ENCODE measurements around the gene MPG. TPM values are rescaled to one million over a fixed set of nuclear protein-coding genes. Genes with fewer than 3 reads are reported as not detected.
"Not testable (repeated sequence)": the region's sequence is repeated elsewhere in the genome, so short reads cannot be mapped to it uniquely, and the experiment has no call there.

Gene MPG
- polyA plus RNA-seq, 1 donor from 2014 or later = 70.9 TPM

- Histone ChIP-seq H2AFZ (ENCODE audit: low read depth, low read length) (no peak overlapping the region), H4K20me1 (ENCODE audit: insufficient read depth) (no peaks in the 10 kb centered on the region), H3K36me3 (ENCODE audit: insufficient read depth, low read length) (no peaks in the 10 kb centered on the region), H3K4me3 (ENCODE audit: low read length) (no peak overlapping the region), H3K4me2 (ENCODE audit: low read length) (no peak overlapping the region), H3K27ac (ENCODE audit: low read length) (no peak overlapping the region), H3K9me2 (ENCODE audit: insufficient read depth, low read length) (no peaks in the 10 kb centered on the region), H3K9me3 (ENCODE audit: low read length) (no peaks in the 10 kb centered on the region), H3F3A (ENCODE audit: insufficient read depth, low read length, poor library complexity, severe bottlenecking) (no peaks in the 10 kb centered on the region), H3K79me2 (replicated peaks; ENCODE audit: insufficient read depth, low read length) (no peaks in the 10 kb centered on the region), H3K9ac (ENCODE audit: low read length) (no peak overlapping the region), H3K27me3 (ENCODE audit: insufficient read depth, low read depth, low read length) (no peaks in the 10 kb centered on the region)
- TF ChIP-seq EZH2 (IDR thresholded peaks at IDR 0.05; ENCODE audit: borderline replicate concordance, insufficient read depth, low read length, poor library complexity, severe bottlenecking) (no peak), SMC3 (conservative IDR thresholded peaks at IDR 0.05; ENCODE audit: poor library complexity) (no peak)
These were observed 32.6 kb upstream of the MPG start for GRCh38 chr16:45454-45853.

GRCh38 chr16:46510-46909 lies 31.5 kb upstream of the MPG start:
- H3K27ac ChIP-seq (ENCODE audit: low read length); H3K4me3 ChIP-seq (ENCODE audit: low read length); H3K9me3 ChIP-seq (ENCODE audit: low read length); H4K20me1 ChIP-seq (ENCODE audit: insufficient read depth); H3K9me2 ChIP-seq (ENCODE audit: insufficient read depth, low read length); H3K27me3 ChIP-seq (ENCODE audit: insufficient read depth, low read depth, low read length); H3K9ac ChIP-seq (ENCODE audit: low read length); H2AFZ ChIP-seq (ENCODE audit: low read depth, low read length); H3F3A ChIP-seq (ENCODE audit: insufficient read depth, low read length, poor library complexity, severe bottlenecking); H3K4me2 ChIP-seq (ENCODE audit: low read length); H3K36me3 ChIP-seq (ENCODE audit: insufficient read depth, low read length); H3K79me2 ChIP-seq (replicated peaks; ENCODE audit: insufficient read depth, low read length): not testable (repeated sequence)

GRCh38 chr16:47234-47633 lies 30.8 kb upstream of the MPG start:
- H3K9ac ChIP-seq (ENCODE audit: low read length) = no peak overlapping the region
- H3F3A ChIP-seq (ENCODE audit: insufficient read depth, low read length, poor library complexity, severe bottlenecking) = no peaks in the 10 kb centered on the region
- no peak for TF ChIP-seq MXI1 (conservative IDR thresholded peaks at IDR 0.05; ENCODE audit: poor library complexity, severe bottlenecking)
- TF ChIP-seq RAD21 (conservative IDR thresholded peaks at IDR 0.05) = no peak
- TF ChIP-seq EP300 (conservative IDR thresholded peaks at IDR 0.05; ENCODE audit: poor library complexity, severe bottlenecking) = no peak
- no peak for TF ChIP-seq CTCF (IDR thresholded peaks at IDR 0.05; ENCODE audit: poor library complexity, severe bottlenecking)
- TF ChIP-seq TAF1 (IDR thresholded peaks at IDR 0.05; ENCODE audit: low read depth) = no peak
- no peak for TF ChIP-seq POLR2AphosphoS5 (IDR thresholded peaks at IDR 0.05)
- H3K27me3 ChIP-seq (ENCODE audit: insufficient read depth, low read depth, low read length) = no peaks in the 10 kb centered on the region
- no peak overlapping the region for H3K4me2 ChIP-seq (ENCODE audit: low read length)
- H2AFZ ChIP-seq (ENCODE audit: low read depth, low read length) = no peak overlapping the region
- no peak overlapping the region for H3K4me3 ChIP-seq (ENCODE audit: low read length)
- H3K36me3 ChIP-seq (ENCODE audit: insufficient read depth, low read length) = no peaks in the 10 kb centered on the region
- no peak overlapping the region for H3K27ac ChIP-seq (ENCODE audit: low read length)
- H4K20me1 ChIP-seq (ENCODE audit: insufficient read depth) = no peaks in the 10 kb centered on the region
- no peaks in the 10 kb centered on the region for H3K9me2 ChIP-seq (ENCODE audit: insufficient read depth, low read length)
- no peaks in the 10 kb centered on the region for H3K9me3 ChIP-seq (ENCODE audit: low read length)
- H3K79me2 ChIP-seq (replicated peaks; ENCODE audit: insufficient read depth, low read length) = no peaks in the 10 kb centered on the region

Data from neural cell (in vitro differentiated cells).